A673 (cell line): ENCODE data around the gene RC3H1. TPM values are rescaled to one million over a fixed set of nuclear protein-coding genes. Genes with fewer than 3 reads are reported as not detected.

Experiments used
- BruUV-seq: library from RNA; stranded (reverse); fragments of 400-500 nt; replicated peaks from 2 replicates; lab custom pipeline; 2021; lab: Mats Ljungman, UMichigan
- CTCF ChIA-PET: fragments of 300-600 bp; sonication (Branson Sonifier 250); formaldehyde crosslinking; loops from one replicate; lab custom pipeline; 2022; ENCODE audit warnings: antibody characterized with exemption; lab: Charles Lee
- POLR2A ChIA-PET: fragments of 300-600 bp; sonication (Branson Sonifier 250); formaldehyde crosslinking; loops from one replicate; lab custom pipeline; 2022; ENCODE audit warnings: antibody characterized with exemption; ENCODE audit not compliant: low non-redundant PET; lab: Charles Lee
- DNase-seq: peaks from one replicate; pipeline ENCODE4 v3.0.0-alpha.2; 2015; ENCODE audit warnings: low spot score
- H3K27ac ChIP-seq: fragments of 200-600 bp; sonication (generic); 2 replicates; pipeline ENCODE4 v1.5.1; 2016; ENCODE audit warnings: mixed run types, low read depth, mild to moderate bottlenecking, mixed read lengths, antibody characterized with exemption, low read length; ENCODE audit not compliant: poor library complexity, severe bottlenecking
- H3K27me3 ChIP-seq: fragments of 200-600 bp; sonication (generic); replicated peaks from 2 replicates; pipeline ENCODE4 v1.6.1; 2017; ENCODE audit warnings: mixed run types, low read depth, mild to moderate bottlenecking, mixed read lengths, antibody characterized with exemption, low read length; ENCODE audit not compliant: insufficient read depth, poor library complexity
- H3K36me3 ChIP-seq: fragments of 200-600 bp; sonication (generic); 2 replicates; pipeline ENCODE4 v1.6.1; 2016; ENCODE audit warnings: mixed run types, mild to moderate bottlenecking, mixed read lengths, antibody characterized with exemption, low read length; ENCODE audit not compliant: insufficient read depth, poor library complexity, severe bottlenecking
- H3K4me1 ChIP-seq: fragments of 200-600 bp; sonication (generic); 2 replicates; pipeline ENCODE4 v1.6.1; 2017; ENCODE audit warnings: mixed run types, mild to moderate bottlenecking, mixed read lengths, antibody characterized with exemption, low read length; ENCODE audit not compliant: insufficient read depth, poor library complexity, severe bottlenecking
- H3K4me3 ChIP-seq: fragments of 200-600 bp; sonication (generic); 2 replicates; pipeline ENCODE4 v1.5.1; 2016; ENCODE audit warnings: low read depth, mixed run types, mild to moderate bottlenecking, mixed read lengths, low read length; ENCODE audit not compliant: poor library complexity, severe bottlenecking
- H3K9me3 ChIP-seq: fragments of 200-600 bp; sonication (generic); 2 replicates; pipeline ENCODE4 v1.6.1; 2016; ENCODE audit warnings: mixed run types, low read depth, mild to moderate bottlenecking, mixed read lengths, antibody characterized with exemption, low read length; ENCODE audit not compliant: poor library complexity, severe bottlenecking
- EZH2 ChIP-seq: fragments of 200-600 bp; sonication (generic); IDR thresholded peaks from 2 replicates; pipeline ENCODE4 v1.6.1; 2017; ENCODE audit warnings: borderline replicate concordance, low read depth, mild to moderate bottlenecking, mixed read lengths, antibody characterized with exemption, low read length; ENCODE audit not compliant: poor library complexity, severe bottlenecking
- intact Hi-C: fragments of 100-400 bp; cut with micrococcal nuclease; formaldehyde crosslinking; loops from one replicate; pipeline ENCODE4 v1.10.0; 2022; ENCODE audit not compliant: unreplicated experiment
- total RNA-seq: library from RNA; stranded (reverse); gene quantifications from 2 replicates; pipeline ENCODE4 v1.2.3, GENCODE V29; 2021
- TF ChIP-seq, protein P1 (sequence below): fragments of 300-800, 200-600 bp; sonication (generic); conservative IDR thresholded peaks from 2 replicates; pipeline ENCODE4 v1.5.1; 2017; ENCODE audit warnings: low read depth, mild to moderate bottlenecking, antibody characterized with exemption, low read length, moderate library complexity, mixed read lengths

Gene RC3H1
- total RNA-seq, 1 experiment from 2014 or later: 27.2 TPM

DNA sequence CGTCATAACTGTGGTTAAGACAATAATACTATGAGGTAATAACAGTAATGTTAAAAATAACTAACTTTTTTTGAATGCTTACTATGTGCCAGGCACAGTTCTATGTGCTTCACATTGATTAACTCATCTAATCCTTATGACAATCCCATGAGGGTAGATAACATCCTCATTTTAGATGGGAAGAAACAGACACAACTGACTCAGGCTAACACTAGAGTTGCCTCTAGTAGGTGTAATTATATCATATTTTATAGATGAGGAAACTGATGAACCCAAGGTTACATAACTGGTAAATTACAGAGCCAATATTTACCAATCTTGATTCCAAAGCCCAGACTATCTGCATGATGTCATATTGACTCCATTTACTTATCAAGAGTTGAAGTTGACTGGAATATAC, 128.5 kb downstream of the RC3H1 start:
- no peak for DNase-seq
- H3K27me3 ChIP-seq: no peaks in the 10 kb centered on the region
- POLR2A ChIA-PET: no interaction called here

DNA sequence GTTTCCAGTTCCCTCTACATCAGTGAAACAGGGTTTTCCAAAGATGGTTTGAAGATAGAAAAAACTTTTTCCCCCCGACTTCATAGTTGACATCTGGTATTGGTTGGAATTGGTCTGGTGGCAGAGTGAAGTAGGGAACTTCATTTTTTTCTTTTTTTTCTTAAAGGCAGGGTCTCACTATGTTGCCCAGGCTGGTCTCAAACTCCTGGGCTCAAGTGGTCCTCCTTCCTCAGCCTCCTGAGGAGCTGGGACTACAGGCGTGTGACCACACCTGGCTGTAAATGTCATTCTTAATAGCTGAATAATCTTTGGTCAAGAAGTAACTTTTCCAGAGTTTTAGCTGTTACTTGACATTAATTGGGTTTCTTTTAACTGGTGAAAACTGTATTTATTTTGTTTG, 132.3 kb downstream of the RC3H1 start:
- no TSS peak for BruUV-seq
- H3K9me3 ChIP-seq: no peaks in the 10 kb centered on the region
- H3K36me3 ChIP-seq: peaks cover 16% of the 10 kb centered on the region
- POLR2A ChIA-PET: no interaction called here
- no peaks in the 10 kb centered on the region for H3K4me1 ChIP-seq
- H3K27ac ChIP-seq: no peak overlapping the region
- CTCF ChIA-PET: no interaction called here
- no peak overlapping the region for H3K4me3 ChIP-seq
- H3K27me3 ChIP-seq: no peaks in the 10 kb centered on the region
- intact Hi-C loops: no loop called here
- TF ChIP-seq EZH2: no peak
- TF ChIP-seq, protein P1, sequence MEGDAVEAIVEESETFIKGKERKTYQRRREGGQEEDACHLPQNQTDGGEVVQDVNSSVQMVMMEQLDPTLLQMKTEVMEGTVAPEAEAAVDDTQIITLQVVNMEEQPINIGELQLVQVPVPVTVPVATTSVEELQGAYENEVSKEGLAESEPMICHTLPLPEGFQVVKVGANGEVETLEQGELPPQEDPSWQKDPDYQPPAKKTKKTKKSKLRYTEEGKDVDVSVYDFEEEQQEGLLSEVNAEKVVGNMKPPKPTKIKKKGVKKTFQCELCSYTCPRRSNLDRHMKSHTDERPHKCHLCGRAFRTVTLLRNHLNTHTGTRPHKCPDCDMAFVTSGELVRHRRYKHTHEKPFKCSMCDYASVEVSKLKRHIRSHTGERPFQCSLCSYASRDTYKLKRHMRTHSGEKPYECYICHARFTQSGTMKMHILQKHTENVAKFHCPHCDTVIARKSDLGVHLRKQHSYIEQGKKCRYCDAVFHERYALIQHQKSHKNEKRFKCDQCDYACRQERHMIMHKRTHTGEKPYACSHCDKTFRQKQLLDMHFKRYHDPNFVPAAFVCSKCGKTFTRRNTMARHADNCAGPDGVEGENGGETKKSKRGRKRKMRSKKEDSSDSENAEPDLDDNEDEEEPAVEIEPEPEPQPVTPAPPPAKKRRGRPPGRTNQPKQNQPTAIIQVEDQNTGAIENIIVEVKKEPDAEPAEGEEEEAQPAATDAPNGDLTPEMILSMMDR: no peak
- no peak for DNase-seq

More for the DNA sequence above, 128.5 kb downstream of the RC3H1 start:
- CTCF ChIA-PET: no interaction called here
- H3K4me1 ChIP-seq: no peaks in the 10 kb centered on the region
- TF ChIP-seq EZH2: no peak
- TF ChIP-seq, protein P1: no peak
- BruUV-seq: no TSS peak
- no peak overlapping the region for H3K4me3 ChIP-seq
- no peaks in the 10 kb centered on the region for H3K36me3 ChIP-seq
- intact Hi-C loops: no loop called here
- no peak overlapping the region for H3K27ac ChIP-seq
- no peaks in the 10 kb centered on the region for H3K9me3 ChIP-seq

DNA sequence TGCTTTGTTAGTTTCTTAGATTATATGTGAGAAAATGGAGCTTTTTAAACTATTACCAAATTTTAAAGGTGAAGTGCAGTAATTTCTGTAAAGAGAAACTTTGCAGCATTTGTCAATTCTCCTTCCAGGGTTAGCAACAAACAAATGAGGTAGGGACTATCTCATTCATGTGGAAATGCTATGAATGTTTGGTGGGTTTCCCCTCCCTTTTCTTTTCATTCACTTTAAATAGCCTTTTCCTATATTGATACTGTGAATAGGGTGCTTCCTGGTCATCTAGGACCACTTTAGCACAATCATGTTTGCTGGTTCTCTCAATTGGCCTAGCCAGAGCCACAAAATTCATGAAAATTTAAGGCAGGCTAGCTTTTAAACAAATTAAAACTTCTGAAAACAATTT, 133.4 kb downstream of the RC3H1 start:
- Histone ChIP-seq H3K4me1 (no peaks in the 10 kb centered on the region), H3K9me3 (no peaks in the 10 kb centered on the region), H3K27me3 (no peaks in the 10 kb centered on the region), H3K4me3 (no peak overlapping the region), H3K27ac (no peak overlapping the region), H3K36me3 (peaks cover 16% of the 10 kb centered on the region)
- TF ChIP-seq EZH2: no peak
- TF ChIP-seq, protein P1: no peak
- ChIA-PET CTCF (no interaction called here), POLR2A (no interaction called here)
- BruUV-seq: no TSS peak
- intact Hi-C loops: no loop called here
- no peak for DNase-seq
